ENCODE measurements around the gene ADAD2. TPM values are rescaled to one million over a fixed set of nuclear protein-coding genes. Genes with fewer than 3 reads are reported as not detected.
A peak's percentile ranks its signal among the peaks of the same experiment; 100 is the strongest.

The ADAD2 gene
- total RNA-seq, 4 donors from 2014 or later, result not detected

DNA sequence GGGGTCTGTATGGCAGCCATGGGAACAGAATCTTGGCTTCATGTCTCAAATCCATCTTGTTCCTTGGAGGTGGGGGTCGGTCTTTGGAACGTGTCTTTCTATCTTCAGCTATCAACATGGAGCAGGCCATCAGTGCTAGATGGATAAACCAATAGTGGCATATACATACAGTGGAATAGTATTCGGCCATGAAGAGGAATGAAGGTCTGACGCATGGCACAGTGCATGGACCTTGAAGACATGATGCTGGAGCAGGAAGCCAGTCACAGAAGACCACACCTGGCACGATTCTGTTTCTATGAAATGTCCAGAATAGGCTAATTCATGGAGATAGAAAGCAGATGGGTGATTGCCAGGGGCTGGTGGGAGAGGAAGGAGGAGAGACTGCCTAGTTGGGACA is 41.1 kb downstream of the ADAD2 start:
- H3K36me3 ChIP-seq, result no peaks in the 10 kb centered on the region
- no peak for ATAC-seq
- intact Hi-C loops (cut with DNase I; ENCODE audit: low total_unique reads), result no loop called here
- no peak for TF ChIP-seq POLR2A (IDR thresholded peaks at IDR 0.05)
- TF ChIP-seq, protein P1, sequence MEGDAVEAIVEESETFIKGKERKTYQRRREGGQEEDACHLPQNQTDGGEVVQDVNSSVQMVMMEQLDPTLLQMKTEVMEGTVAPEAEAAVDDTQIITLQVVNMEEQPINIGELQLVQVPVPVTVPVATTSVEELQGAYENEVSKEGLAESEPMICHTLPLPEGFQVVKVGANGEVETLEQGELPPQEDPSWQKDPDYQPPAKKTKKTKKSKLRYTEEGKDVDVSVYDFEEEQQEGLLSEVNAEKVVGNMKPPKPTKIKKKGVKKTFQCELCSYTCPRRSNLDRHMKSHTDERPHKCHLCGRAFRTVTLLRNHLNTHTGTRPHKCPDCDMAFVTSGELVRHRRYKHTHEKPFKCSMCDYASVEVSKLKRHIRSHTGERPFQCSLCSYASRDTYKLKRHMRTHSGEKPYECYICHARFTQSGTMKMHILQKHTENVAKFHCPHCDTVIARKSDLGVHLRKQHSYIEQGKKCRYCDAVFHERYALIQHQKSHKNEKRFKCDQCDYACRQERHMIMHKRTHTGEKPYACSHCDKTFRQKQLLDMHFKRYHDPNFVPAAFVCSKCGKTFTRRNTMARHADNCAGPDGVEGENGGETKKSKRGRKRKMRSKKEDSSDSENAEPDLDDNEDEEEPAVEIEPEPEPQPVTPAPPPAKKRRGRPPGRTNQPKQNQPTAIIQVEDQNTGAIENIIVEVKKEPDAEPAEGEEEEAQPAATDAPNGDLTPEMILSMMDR (IDR thresholded peaks at IDR 0.05 in 4 of 5, conservative IDR thresholded peaks at IDR 0.05 in 1 of 5), result no peak
- no peak for DNase-seq
- no peaks in the 10 kb centered on the region for H3K27me3 ChIP-seq
- H3K27ac ChIP-seq, result no peak overlapping the region
- in situ Hi-C loops (cut with MboI; ENCODE audit: low sequenced_read_pairs in 4 of 4), result no loop called here
- H3K9me3 ChIP-seq, result no peaks in the 10 kb centered on the region
- H3K4me1 ChIP-seq, result peaks cover 7 to 25% of the 10 kb centered on the region in 2 donors
- no peak overlapping the region for H3K4me3 ChIP-seq

GRCh38 chr16:84232969-84233368 is 42.0 kb downstream of the ADAD2 start:
- TF ChIP-seq, protein P1 (IDR thresholded peaks at IDR 0.05 in 4 of 5, conservative IDR thresholded peaks at IDR 0.05 in 1 of 5), result no peak
- no peak for TF ChIP-seq POLR2A (IDR thresholded peaks at IDR 0.05)
- H3K36me3 ChIP-seq, result no peaks in the 10 kb centered on the region
- peaks cover 0 to 5% (median 0%) of the 10 kb centered on the region in 3 donors for H3K27me3 ChIP-seq
- no peaks in the 10 kb centered on the region for H3K9me3 ChIP-seq
- H3K27ac ChIP-seq, result no peak overlapping the region
- no peak overlapping the region for H3K4me3 ChIP-seq
- DNase-seq (no peak), ATAC-seq (no peak)
- in situ Hi-C loops (cut with MboI; ENCODE audit: low sequenced_read_pairs in 4 of 4), result no loop called here
- H3K4me1 ChIP-seq, result peaks cover 5 to 22% of the 10 kb centered on the region in 2 donors
- intact Hi-C loops (cut with DNase I; ENCODE audit: low total_unique reads), result no loop called here

DNA sequence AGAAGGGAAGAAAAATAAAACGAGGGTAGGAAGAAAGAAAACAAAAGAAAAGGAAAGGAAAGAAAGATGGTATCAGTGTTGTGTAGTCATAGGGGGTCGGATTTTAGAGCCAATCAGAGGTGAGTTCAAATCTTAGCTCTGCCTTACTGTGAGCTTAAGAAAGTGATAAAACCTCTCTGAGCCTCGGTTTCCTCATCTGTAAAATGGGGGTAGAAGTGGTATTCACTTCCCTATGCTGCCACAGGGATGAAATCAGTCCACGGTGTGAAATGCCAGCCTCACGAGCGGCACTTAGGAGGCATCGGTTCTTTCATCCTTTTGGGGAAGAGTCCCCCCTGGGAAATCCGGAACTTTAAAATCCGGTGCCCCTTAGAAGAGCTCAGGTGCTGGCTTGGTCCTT is 42.8 kb downstream of the ADAD2 start:
- Histone ChIP-seq H3K4me3 (no peak overlapping the region), H3K27ac (peak overlapping the region in 2 of 4 donors; percentile 13 to 73), H3K9me3 (no peaks in the 10 kb centered on the region), H3K4me1 (peaks cover 0 to 16% of the 10 kb centered on the region in 2 donors), H3K27me3 (peaks cover 0 to 5% (median 0%) of the 10 kb centered on the region in 3 donors), H3K36me3 (no peaks in the 10 kb centered on the region)
- ATAC-seq (no peak), DNase-seq (no peak)
- TF ChIP-seq POLR2A (IDR thresholded peaks at IDR 0.05), result no peak
- TF ChIP-seq, protein P1 (IDR thresholded peaks at IDR 0.05 in 4 of 5, conservative IDR thresholded peaks at IDR 0.05 in 1 of 5), result no peak
- in situ Hi-C loops (cut with MboI; ENCODE audit: low sequenced_read_pairs in 4 of 4), result no loop called here
- intact Hi-C loops (cut with DNase I; ENCODE audit: low total_unique reads), result no loop called here

- H3K27me3 ChIP-seq, result peaks cover 0 to 5% (median 0%) of the 10 kb centered on the region in 3 donors
- TF ChIP-seq POLR2A (IDR thresholded peaks at IDR 0.05), result no peak
- TF ChIP-seq, protein P1 (IDR thresholded peaks at IDR 0.05 in 4 of 5, conservative IDR thresholded peaks at IDR 0.05 in 1 of 5), result no peak
- H3K36me3 ChIP-seq, result no peaks in the 10 kb centered on the region
- peak overlapping the region in 3 of 4 donors; percentile 13 to 73 (median 52) for H3K27ac ChIP-seq
- ATAC-seq, result peak; percentile 66 to 67
- H3K4me3 ChIP-seq, result peak overlapping the region in 1 of 4 donors; percentile 9
- DNase-seq, result no peak
- H3K9me3 ChIP-seq, result no peaks in the 10 kb centered on the region
- peaks cover 0 to 16% of the 10 kb centered on the region in 2 donors for H3K4me1 ChIP-seq
- in situ Hi-C loops (cut with MboI; ENCODE audit: low sequenced_read_pairs in 4 of 4), result no loop called here
- intact Hi-C loops (cut with DNase I; ENCODE audit: low total_unique reads), result no loop called here
Observed at GRCh38 chr16:84234321-84235241, 43.6 kb downstream of the ADAD2 start.

Measured in gastrocnemius medialis (tissue), 4 donors.